Coronary artery (tissue), 2 donors: ENCODE results near the gene ZNF362.
A peak's percentile ranks its signal among the peaks of the same experiment; 100 is the strongest.

Experiments
- DNase-seq: peaks from one replicate; pipeline ENCODE4 v3.0.0-alpha.2; 2017; ENCODE audit warnings: low spot score
- H3K27ac ChIP-seq, 2 donors: fragments of 200-600 bp; sonication (generic); one replicate each; pipeline ENCODE4 v1.5.1; 2016 to 2019
- H3K4me3 ChIP-seq: fragments of 200-600 bp; sonication (generic); 2 replicates; pipeline ENCODE4 v1.5.1; 2016; ENCODE audit warnings: mild to moderate bottlenecking, moderate library complexity
- TF ChIP-seq, protein P1 (sequence below): fragments of 200-600 bp; sonication (generic); IDR thresholded peaks from one replicate; pipeline ENCODE4 v1.5.1; 2019; ENCODE audit warnings: antibody characterized with exemption

The ZNF362 gene

GRCh38 chr1:33346533-33346926, 90.2 kb downstream of the ZNF362 start:
- peak overlapping the region; percentile 86 for H3K4me3 ChIP-seq

DNA sequence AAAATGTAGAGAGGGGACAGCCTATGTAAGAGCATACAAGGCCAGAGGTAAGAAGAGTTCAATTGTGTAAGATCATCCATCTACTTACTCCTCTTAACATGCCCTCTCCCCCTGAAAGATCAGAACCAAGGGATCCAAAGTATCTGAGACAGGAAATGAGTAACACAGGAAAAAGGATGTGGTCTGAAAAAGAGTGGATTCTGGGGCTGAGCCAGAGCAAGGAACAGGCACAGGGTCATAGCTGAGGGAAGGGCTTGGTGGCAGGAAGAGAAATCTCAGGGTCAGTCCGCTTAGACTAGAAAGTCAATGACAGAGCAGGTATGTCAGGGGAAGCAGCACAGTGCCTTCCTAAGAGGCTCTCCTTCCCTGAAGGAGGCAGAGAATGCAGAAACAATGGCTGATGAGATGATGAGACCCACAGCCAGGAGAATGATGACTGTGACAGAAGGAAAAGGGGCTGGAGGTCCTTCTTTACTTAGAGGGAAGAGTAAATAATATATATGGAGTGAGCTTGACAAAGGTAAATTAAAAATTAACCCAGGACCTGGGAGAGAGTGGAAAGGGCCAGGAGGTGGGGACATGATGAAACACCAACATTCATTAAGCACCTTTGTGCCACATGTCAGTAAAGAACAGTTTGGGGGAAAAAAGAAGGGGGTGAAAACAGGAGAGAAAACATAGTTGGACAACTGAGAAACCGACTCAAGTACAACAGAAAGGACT, 90.8 kb downstream of the ZNF362 start:
- TF ChIP-seq, protein P1, sequence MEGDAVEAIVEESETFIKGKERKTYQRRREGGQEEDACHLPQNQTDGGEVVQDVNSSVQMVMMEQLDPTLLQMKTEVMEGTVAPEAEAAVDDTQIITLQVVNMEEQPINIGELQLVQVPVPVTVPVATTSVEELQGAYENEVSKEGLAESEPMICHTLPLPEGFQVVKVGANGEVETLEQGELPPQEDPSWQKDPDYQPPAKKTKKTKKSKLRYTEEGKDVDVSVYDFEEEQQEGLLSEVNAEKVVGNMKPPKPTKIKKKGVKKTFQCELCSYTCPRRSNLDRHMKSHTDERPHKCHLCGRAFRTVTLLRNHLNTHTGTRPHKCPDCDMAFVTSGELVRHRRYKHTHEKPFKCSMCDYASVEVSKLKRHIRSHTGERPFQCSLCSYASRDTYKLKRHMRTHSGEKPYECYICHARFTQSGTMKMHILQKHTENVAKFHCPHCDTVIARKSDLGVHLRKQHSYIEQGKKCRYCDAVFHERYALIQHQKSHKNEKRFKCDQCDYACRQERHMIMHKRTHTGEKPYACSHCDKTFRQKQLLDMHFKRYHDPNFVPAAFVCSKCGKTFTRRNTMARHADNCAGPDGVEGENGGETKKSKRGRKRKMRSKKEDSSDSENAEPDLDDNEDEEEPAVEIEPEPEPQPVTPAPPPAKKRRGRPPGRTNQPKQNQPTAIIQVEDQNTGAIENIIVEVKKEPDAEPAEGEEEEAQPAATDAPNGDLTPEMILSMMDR: no peak
- peak; percentile 89 for DNase-seq
- Histone ChIP-seq H3K4me3 (peak overlapping the region; percentile 86), H3K27ac (peak overlapping the region; percentile 99)

More at GRCh38 chr1:33346533-33346926, 90.2 kb downstream of the ZNF362 start:
- TF ChIP-seq, protein P1: no peak
- DNase-seq: no peak
- H3K27ac ChIP-seq: peak overlapping the region; percentile 99

DNA sequence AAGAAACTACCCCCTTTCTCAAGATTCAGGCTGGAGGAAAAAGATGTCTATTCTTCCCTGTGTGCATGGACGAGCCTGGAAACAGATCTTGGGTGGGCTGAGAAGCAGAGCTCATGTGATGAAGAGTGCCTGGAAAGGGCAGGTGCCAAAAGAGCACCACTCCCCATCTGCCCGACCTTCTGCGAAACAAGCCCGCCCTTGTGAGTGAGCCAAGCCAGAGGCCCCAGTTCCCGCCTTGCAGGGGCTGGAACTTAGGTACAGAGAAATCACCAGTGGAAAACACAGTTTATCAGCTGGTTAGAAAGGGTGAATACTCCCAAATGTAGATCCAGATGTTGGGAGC, 91.3 kb downstream of the ZNF362 start:
- DNase-seq: peak; percentile 80
- H3K4me3 ChIP-seq: peak overlapping the region; percentile 86
- H3K27ac ChIP-seq: peak overlapping the region; percentile 99
- TF ChIP-seq, protein P1: no peak

- TF ChIP-seq, protein P1: no peak
- Histone ChIP-seq H3K4me3 (peak overlapping the region; percentile 86), H3K27ac (peak overlapping the region; percentile 99)
- DNase-seq: peak; percentile 66
These were observed 91.9 kb downstream of the ZNF362 start for GRCh38 chr1:33348194-33348593.

DNA sequence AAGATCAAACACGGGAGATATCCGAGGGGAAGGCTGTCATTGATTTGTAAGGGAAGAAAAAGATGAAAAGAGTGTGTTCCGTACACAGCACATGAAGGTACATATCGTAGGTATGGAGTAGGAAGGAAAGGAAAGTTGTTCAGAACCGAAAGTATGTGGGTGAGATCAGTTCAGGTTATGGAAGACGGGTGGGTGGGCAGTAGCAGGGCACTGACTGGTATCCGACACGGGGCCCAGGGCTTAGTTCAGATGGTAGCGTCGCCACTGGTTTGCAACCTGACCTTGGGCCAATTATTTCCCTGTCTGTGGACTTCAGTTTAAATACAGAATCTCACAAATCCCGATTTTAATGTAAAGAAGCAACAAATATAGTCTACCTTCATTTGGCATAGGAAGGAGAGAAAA, 92.4 kb downstream of the ZNF362 start:
- DNase-seq: peak; percentile 70
- Histone ChIP-seq H3K4me3 (peak overlapping the region; percentile 86), H3K27ac (peak overlapping the region; percentile 99)
- TF ChIP-seq, protein P1: no peak

DNA sequence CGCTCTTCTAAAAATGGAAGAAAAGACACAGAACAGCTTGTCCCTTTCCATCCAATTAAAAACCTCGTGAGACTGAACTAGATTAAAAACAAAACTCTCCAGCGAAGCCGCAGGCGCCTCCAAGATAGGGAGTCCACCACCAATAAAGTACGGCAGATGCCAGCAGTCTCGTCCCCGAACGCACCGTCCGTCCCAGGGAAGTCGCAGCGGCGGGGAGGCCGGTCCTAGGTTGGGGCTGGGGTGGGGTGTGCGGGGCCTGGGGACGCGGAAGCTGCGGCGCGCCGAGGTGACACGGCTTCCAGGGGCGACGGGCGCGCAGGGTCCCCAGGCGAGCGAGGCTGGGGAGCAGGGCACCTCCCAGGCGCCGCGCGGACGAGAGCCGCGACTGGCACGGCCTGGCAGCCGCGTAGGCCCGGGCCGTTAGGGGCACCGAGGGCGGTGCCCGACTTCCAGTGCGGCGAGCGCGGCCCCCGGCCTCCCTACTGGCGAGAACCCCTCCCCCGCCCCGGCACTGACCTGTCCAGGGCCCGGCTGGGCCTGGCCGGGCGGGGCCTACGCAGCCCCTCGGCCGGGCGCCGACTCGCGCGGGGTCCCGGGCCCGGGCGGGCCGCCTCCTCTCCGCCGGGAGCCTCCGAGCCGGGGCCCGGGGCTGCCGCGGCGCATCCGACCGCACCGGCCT, 92.9 kb downstream of the ZNF362 start:
- TF ChIP-seq, protein P1: no peak
- Histone ChIP-seq H3K27ac (peak overlapping the region; percentile 99), H3K4me3 (peak overlapping the region; percentile 86)
- peak; percentile 80 for DNase-seq
